Panc1 (cell line): ENCODE data around the gene HOXC9. TPM values are rescaled to one million over a fixed set of nuclear protein-coding genes. Genes with fewer than 3 reads are reported as not detected.

Experiments
- ATAC-seq: fragments of 200-7000 bp; cut with Tn5 transposase; 2 replicates; pipeline ENCODE4 v1.9.1; 2020; ENCODE audit warnings: mild to moderate bottlenecking, moderate library complexity
- BruUV-seq: library from RNA; stranded (reverse); fragments of 400-500 nt; replicated peaks from 2 replicates; lab custom pipeline; 2021; lab: Mats Ljungman, UMichigan
- CTCF ChIA-PET: fragments of 300-600 bp; sonication (Branson Sonifier 250); formaldehyde crosslinking; loops from one replicate; lab custom pipeline; 2022; ENCODE audit warnings: antibody characterized with exemption; lab: Charles Lee
- POLR2A ChIA-PET: fragments of 300-600 bp; sonication (Branson Sonifier 250); formaldehyde crosslinking; loops from one replicate; lab custom pipeline; 2022; ENCODE audit warnings: antibody characterized with exemption; lab: Charles Lee
- DNase-seq: peaks from one replicate; pipeline ENCODE4 v3.0.0-alpha.2; 2010; ENCODE audit warnings: low read depth, low spot score
- H3K27ac ChIP-seq: 2 replicates; pipeline ENCODE4 v1.5.1; 2011; ENCODE audit warnings: mild to moderate bottlenecking, low read length, inconsistent platforms
- H3K27me3 ChIP-seq: fragments of 200-500 bp; sonication (Bioruptor generic); 2 replicates; pipeline ENCODE4 v1.6.0; 2014; ENCODE audit warnings: low read length, inconsistent platforms; ENCODE audit not compliant: control insufficient read depth, insufficient read depth
- H3K36me3 ChIP-seq: fragments of 200-500 bp; sonication (Bioruptor generic); 2 replicates; pipeline ENCODE4 v1.5.1; 2014; ENCODE audit warnings: inconsistent platforms, mild to moderate bottlenecking, low read length, moderate library complexity; ENCODE audit not compliant: control insufficient read depth, insufficient read depth
- H3K4me1 ChIP-seq: 2 replicates; pipeline ENCODE4 v1.5.1; 2011; ENCODE audit warnings: inconsistent platforms, mild to moderate bottlenecking, low read length, moderate library complexity; ENCODE audit not compliant: control insufficient read depth, insufficient read depth
- H3K4me3 ChIP-seq, 2 experiments: 2 replicates each; pipeline ENCODE4 v1.5.1; 2011 to 2012; ENCODE audit warnings: low read depth in 2 of 2, low read length in 2 of 2, mild to moderate bottlenecking in 2 of 2, inconsistent platforms in 1 of 2, moderate library complexity in 1 of 2
- H3K9me3 ChIP-seq: fragments of 200-500 bp; sonication (Bioruptor generic); 2 replicates; pipeline ENCODE4 v1.5.1; 2014; ENCODE audit warnings: low read depth, mild to moderate bottlenecking, inconsistent platforms, low read length, moderate library complexity; ENCODE audit not compliant: control insufficient read depth, insufficient read depth
- POLR2AphosphoS5 ChIP-seq: IDR thresholded peaks from 2 replicates; pipeline ENCODE4 v1.6.1; 2012; ENCODE audit warnings: mild to moderate bottlenecking, low read depth, low read length, moderate library complexity
- SIN3A ChIP-seq: IDR thresholded peaks from 2 replicates; pipeline ENCODE4 v1.6.1; 2012; ENCODE audit warnings: low read depth, mild to moderate bottlenecking, low read length, moderate library complexity, borderline replicate concordance; ENCODE audit not compliant: insufficient read depth
- TCF7L2 ChIP-seq: IDR thresholded peaks from 2 replicates; pipeline ENCODE4 v1.6.1; 2011; ENCODE audit warnings: mild to moderate bottlenecking, low read depth, low read length, inconsistent platforms
- in situ Hi-C: cut with HindIII; loops from 2 replicates; pipeline ENCODE4 v1.10.0; 2016; ENCODE audit warnings: low sequenced_read_pairs, low pct_unique_long_range_greater_than_20kb
- intact Hi-C: fragments of 100-400 bp; cut with micrococcal nuclease; formaldehyde crosslinking; loops from one replicate; pipeline ENCODE4 v1.10.0; 2022; ENCODE audit not compliant: unreplicated experiment
- total RNA-seq: library from RNA; stranded (reverse); gene quantifications from one replicate; pipeline ENCODE4 v1.2.1, GENCODE V29; 2021; ENCODE audit not compliant: unreplicated experiment
- TF ChIP-seq, protein P1 (sequence below): fragments of 450-650 bp; IDR thresholded peaks from 2 replicates; pipeline ENCODE4 v1.5.1; 2017; ENCODE audit warnings: mild to moderate bottlenecking
- TF ChIP-seq, protein P2 (sequence below), 2 experiments: IDR thresholded peaks; 2 replicates each; pipeline ENCODE4 v1.6.1; 2011 to 2012; ENCODE audit warnings: low read depth in 2 of 2, control low read depth in 1 of 2, low read length in 1 of 2, mild to moderate bottlenecking in 1 of 2, moderate library complexity in 1 of 2; ENCODE audit not compliant: insufficient read depth in 1 of 2

Gene HOXC9
- total RNA-seq, 1 experiment from 2014 or later = 37.2 TPM

DNA sequence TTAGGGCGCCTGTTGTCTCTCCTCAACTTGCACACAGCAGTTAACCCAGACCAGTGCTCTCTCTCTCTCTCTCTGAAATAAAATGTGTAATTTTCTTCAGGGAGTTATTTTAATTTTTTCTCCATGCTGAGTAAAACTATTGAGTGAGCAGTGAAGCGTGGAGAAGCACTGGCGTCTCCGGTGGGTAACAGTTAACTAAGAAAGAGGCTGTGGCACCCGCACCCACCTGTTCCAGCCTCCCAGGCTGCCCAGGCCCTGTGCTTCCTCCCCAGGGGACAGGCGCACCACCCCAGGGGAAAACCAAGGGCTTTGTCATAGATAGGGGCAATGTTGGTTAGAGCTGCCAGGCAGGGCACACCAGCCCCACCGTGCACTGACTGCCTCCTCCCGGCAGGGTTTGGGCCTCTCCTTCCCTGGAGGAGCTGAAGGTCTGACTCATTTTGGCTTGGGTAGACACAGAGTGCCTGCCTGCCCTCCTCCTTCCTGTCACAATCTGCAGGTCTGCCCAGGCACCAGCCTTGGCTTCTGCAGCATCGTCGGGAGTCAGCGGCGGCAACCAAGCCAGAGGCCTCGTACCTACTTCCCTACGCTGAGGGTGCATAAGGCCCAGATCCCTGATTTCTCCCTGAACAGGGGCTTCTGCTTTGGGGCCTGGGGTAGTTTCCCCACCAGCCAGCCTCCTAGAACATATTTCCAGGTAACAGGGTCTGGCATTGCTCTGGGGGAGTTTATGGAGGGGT lies 36.8 kb downstream of the HOXC9 start:
- no peak for DNase-seq
- TF ChIP-seq, protein P1, sequence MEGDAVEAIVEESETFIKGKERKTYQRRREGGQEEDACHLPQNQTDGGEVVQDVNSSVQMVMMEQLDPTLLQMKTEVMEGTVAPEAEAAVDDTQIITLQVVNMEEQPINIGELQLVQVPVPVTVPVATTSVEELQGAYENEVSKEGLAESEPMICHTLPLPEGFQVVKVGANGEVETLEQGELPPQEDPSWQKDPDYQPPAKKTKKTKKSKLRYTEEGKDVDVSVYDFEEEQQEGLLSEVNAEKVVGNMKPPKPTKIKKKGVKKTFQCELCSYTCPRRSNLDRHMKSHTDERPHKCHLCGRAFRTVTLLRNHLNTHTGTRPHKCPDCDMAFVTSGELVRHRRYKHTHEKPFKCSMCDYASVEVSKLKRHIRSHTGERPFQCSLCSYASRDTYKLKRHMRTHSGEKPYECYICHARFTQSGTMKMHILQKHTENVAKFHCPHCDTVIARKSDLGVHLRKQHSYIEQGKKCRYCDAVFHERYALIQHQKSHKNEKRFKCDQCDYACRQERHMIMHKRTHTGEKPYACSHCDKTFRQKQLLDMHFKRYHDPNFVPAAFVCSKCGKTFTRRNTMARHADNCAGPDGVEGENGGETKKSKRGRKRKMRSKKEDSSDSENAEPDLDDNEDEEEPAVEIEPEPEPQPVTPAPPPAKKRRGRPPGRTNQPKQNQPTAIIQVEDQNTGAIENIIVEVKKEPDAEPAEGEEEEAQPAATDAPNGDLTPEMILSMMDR = no peak; the same call in 1 of the 2 replicates
- TF ChIP-seq POLR2AphosphoS5 (no peak; the same call in 1 of the 2 replicates), TCF7L2 (no peak), SIN3A (no peak)
- TF ChIP-seq, protein P2, sequence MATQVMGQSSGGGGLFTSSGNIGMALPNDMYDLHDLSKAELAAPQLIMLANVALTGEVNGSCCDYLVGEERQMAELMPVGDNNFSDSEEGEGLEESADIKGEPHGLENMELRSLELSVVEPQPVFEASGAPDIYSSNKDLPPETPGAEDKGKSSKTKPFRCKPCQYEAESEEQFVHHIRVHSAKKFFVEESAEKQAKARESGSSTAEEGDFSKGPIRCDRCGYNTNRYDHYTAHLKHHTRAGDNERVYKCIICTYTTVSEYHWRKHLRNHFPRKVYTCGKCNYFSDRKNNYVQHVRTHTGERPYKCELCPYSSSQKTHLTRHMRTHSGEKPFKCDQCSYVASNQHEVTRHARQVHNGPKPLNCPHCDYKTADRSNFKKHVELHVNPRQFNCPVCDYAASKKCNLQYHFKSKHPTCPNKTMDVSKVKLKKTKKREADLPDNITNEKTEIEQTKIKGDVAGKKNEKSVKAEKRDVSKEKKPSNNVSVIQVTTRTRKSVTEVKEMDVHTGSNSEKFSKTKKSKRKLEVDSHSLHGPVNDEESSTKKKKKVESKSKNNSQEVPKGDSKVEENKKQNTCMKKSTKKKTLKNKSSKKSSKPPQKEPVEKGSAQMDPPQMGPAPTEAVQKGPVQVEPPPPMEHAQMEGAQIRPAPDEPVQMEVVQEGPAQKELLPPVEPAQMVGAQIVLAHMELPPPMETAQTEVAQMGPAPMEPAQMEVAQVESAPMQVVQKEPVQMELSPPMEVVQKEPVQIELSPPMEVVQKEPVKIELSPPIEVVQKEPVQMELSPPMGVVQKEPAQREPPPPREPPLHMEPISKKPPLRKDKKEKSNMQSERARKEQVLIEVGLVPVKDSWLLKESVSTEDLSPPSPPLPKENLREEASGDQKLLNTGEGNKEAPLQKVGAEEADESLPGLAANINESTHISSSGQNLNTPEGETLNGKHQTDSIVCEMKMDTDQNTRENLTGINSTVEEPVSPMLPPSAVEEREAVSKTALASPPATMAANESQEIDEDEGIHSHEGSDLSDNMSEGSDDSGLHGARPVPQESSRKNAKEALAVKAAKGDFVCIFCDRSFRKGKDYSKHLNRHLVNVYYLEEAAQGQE (IDR thresholded peaks at IDR 0.05; ENCODE audit: insufficient read depth in 1 of 2, low read depth in 2 of 2, low read length in 1 of 2) = no peak
- Histone ChIP-seq H3K27ac (peak overlapping the region; percentile 81), H3K36me3 (no peaks in the 10 kb centered on the region), H3K27me3 (no peaks in the 10 kb centered on the region), H3K4me1 (peaks cover 95% of the 10 kb centered on the region), H3K9me3 (no peaks in the 10 kb centered on the region), H3K4me3 (no peak overlapping the region)
- intact Hi-C loops = no loop called here
- ATAC-seq = peak; percentile 78
- no TSS peak for BruUV-seq
- in situ Hi-C loops = no loop called here
- POLR2A ChIA-PET = no interaction called here
- CTCF ChIA-PET = interaction anchor here (0.6 to 1.0 kb wide), 3 partner anchors 9 to 281 kb away, joined by 3 to 4 read pairs (median 3); partner anchors contain the start of gene HOXC6

DNA sequence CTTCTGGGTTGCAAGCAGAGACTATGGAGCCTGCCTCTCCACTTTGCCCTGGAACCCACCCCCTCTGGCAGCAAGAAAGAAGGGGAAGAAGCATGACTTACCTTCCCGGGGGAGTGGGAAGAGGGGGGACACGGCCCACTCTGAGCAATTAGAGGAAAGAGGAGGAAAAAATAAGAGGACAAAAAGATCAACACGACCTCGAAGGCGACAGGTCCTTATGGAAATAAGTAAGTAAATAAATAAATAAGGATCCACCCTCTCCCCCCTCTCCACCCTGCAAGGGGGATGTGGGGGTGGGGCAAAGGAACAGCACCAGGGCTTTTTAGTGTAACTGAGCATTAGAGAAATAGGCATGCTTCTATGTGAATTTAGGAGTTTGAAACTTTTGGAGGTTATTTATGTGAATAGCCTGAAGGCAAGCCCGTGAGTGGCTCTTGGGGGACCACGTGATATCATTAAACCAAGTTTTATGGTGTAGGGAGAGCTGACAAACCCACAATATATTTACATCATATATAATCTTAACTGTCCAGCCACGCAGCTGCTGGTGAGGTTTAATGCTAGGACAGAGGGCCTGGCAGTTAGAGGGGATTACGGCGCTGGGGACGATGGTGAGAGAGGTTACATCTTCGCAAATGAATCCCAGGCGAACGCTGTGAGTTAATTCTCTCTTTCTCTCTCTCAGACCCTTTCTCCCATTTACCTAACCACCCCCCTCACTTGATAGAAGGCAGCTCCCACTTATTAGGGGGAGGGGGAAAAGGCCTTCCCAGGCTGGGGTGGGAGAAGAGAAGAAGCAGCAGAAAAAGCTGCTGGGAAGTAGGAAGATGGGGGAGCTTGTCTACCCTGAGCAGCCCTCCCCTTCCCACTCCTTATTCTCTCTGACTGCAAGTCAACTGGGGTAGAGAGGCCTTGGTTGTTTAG lies 37.7 kb downstream of the HOXC9 start:
- ChIA-PET POLR2A (no interaction called here), CTCF (no interaction called here)
- Histone ChIP-seq H3K4me1 (peaks cover 95% of the 10 kb centered on the region), H3K9me3 (no peaks in the 10 kb centered on the region), H3K27me3 (no peaks in the 10 kb centered on the region), H3K36me3 (no peaks in the 10 kb centered on the region), H3K4me3 (no peak overlapping the region; a peak in 1 of 4 replicates), H3K27ac (peak overlapping the region; percentile 81)
- in situ Hi-C loops (no loop called here), intact Hi-C loops (no loop called here)
- no peak; the same call in 1 of the 2 replicates for ATAC-seq
- TF ChIP-seq, protein P2 (IDR thresholded peaks at IDR 0.05; ENCODE audit: insufficient read depth in 1 of 2, low read depth in 2 of 2, low read length in 1 of 2) = no peak
- TF ChIP-seq, protein P1 = no peak
- TF ChIP-seq TCF7L2 = no peak
- no peak for TF ChIP-seq SIN3A
- BruUV-seq = no TSS peak
- DNase-seq = no peak
